Measurements from ENCODE around the gene POLE.

POLE gene

DNA sequence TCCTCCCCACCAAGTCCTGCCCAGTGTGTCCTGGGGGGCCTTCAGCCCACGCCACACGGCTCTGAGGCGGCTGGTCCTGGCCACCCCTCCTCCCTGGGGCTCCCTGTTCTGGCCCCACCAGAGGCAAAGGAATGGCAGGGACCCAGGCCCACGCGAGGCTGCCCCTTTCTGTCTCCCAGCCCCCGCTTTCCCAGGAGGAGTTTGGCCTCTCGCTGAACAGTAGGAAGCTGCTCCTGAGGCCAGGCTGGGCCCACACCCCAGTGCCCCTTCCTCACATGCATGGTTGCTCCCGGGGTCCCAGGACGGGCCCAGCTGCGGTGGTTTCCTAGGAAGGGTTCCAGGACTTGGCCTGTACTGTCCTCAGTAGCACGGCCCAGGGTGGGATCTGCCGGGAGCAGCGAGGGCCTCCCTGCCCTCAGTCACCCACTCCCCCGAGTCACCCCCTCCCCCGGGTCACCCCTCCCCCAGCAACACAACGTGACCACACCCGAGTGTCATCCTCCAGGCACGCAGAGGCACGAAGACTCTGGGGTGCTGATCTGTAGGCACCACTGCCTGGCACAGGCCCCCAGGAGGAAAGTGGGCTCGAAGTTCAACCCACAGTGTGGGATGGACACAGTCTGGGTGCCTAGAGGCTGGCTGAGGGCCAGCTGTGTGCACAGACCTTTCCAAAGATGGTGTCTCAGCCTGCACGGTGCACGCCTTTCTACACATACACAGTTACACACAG is 109.8 kb downstream of the POLE start:
- H3K9me3 ChIP-seq (ENCODE audit: control insufficient read depth, low read length): no peaks in the 10 kb centered on the region
- no peak overlapping the region for H3K9ac ChIP-seq (ENCODE audit: low read length)
- no peaks in the 10 kb centered on the region for H3K27me3 ChIP-seq (ENCODE audit: control insufficient read depth, insufficient read depth, low read length)
- H3K4me3 ChIP-seq (ENCODE audit: low read length): no peak overlapping the region
- H3K36me3 ChIP-seq (ENCODE audit: control insufficient read depth, insufficient read depth, low read length): no peaks in the 10 kb centered on the region
- no peaks in the 10 kb centered on the region for H3K4me1 ChIP-seq (ENCODE audit: control insufficient read depth, insufficient read depth, low read length)

GRCh38 chr12:132576701-132577100 is 110.4 kb downstream of the POLE start:
- Histone ChIP-seq H3K9ac (ENCODE audit: low read length) (no peak overlapping the region), H3K4me3 (ENCODE audit: low read length) (no peak overlapping the region), H3K27me3 (ENCODE audit: control insufficient read depth, insufficient read depth, low read length) (no peaks in the 10 kb centered on the region), H3K36me3 (ENCODE audit: control insufficient read depth, insufficient read depth, low read length) (no peaks in the 10 kb centered on the region), H3K9me3 (ENCODE audit: control insufficient read depth, low read length) (no peaks in the 10 kb centered on the region), H3K4me1 (ENCODE audit: control insufficient read depth, insufficient read depth, low read length) (peaks cover 5% of the 10 kb centered on the region)

- Histone ChIP-seq H3K4me3 (ENCODE audit: low read length) (no peak overlapping the region), H3K9ac (ENCODE audit: low read length) (no peak overlapping the region), H3K36me3 (ENCODE audit: control insufficient read depth, insufficient read depth, low read length) (no peaks in the 10 kb centered on the region), H3K27me3 (ENCODE audit: control insufficient read depth, insufficient read depth, low read length) (no peaks in the 10 kb centered on the region), H3K9me3 (ENCODE audit: control insufficient read depth, low read length) (no peaks in the 10 kb centered on the region), H3K4me1 (ENCODE audit: control insufficient read depth, insufficient read depth, low read length) (peaks cover 7% of the 10 kb centered on the region)
Measured at GRCh38 chr12:132575661-132576060, 111.5 kb downstream of the POLE start.

- H3K4me1 ChIP-seq (ENCODE audit: control insufficient read depth, insufficient read depth, low read length): peaks cover 7% of the 10 kb centered on the region
- no peaks in the 10 kb centered on the region for H3K9me3 ChIP-seq (ENCODE audit: control insufficient read depth, low read length)
- no peaks in the 10 kb centered on the region for H3K27me3 ChIP-seq (ENCODE audit: control insufficient read depth, insufficient read depth, low read length)
- H3K36me3 ChIP-seq (ENCODE audit: control insufficient read depth, insufficient read depth, low read length): no peaks in the 10 kb centered on the region
- no peak overlapping the region for H3K4me3 ChIP-seq (ENCODE audit: low read length)
- H3K9ac ChIP-seq (ENCODE audit: low read length): no peak overlapping the region
Measured at GRCh38 chr12:132574271-132574996, 112.7 kb downstream of the POLE start.
